HG03175 (cell line): ENCODE data around the gene EMP3.
"Not testable (repeated sequence)": the region's sequence is repeated elsewhere in the genome, so short reads cannot be mapped to it uniquely, and the experiment has no call there.

ENCODE experiments used
- ATAC-seq: cut with Tn5 transposase; IDR thresholded peaks from one replicate; pipeline ENCODE4 v1.9.1; 2021; ENCODE audit warnings: mild to moderate bottlenecking, moderate library complexity; ENCODE audit not compliant: unreplicated experiment

The EMP3 gene

GRCh38 chr19:48371367-48371766 is 46.0 kb downstream of the EMP3 start:
- no peak for ATAC-seq

DNA sequence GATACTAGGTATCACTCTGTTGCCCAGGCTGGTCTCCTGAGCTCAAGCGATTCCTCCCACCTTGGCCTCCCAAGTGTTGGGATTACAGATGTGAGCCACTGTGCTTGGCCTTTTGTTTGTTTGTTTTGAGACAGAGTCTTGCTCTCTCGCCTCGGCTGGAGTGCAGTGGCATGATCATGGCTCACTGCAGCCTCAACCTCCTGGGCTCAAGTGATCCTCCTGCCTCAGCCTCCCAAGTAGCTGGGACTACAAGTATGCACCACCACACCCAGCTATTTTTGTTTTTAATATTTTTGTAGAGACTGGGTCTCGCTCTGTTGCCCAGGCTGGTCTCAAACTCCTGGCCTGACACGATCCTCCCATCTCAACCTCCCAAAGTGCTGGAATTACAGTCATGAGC is 46.4 kb downstream of the EMP3 start:
- not testable (repeated sequence) for ATAC-seq

DNA sequence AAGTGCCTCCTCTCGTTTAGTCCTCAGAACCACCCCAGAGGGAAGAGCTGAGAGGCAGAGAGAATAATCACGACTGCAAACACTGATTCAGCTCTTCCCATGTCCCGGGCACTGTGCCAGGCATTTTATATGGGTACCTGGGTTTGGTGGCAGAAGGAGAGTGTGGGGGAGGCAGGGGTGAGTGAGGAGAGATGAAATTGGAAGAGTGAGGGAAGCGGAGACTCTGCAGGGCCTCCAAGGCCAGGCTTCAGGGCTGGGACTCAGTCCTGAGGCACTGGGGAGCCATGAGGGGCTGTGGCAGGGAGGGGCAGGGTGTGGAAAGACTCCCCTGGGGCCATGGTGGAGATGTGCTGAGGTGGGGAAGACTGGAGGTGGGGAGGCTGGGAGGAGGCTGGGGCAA is 47.6 kb downstream of the EMP3 start:
- ATAC-seq, result no peak

DNA sequence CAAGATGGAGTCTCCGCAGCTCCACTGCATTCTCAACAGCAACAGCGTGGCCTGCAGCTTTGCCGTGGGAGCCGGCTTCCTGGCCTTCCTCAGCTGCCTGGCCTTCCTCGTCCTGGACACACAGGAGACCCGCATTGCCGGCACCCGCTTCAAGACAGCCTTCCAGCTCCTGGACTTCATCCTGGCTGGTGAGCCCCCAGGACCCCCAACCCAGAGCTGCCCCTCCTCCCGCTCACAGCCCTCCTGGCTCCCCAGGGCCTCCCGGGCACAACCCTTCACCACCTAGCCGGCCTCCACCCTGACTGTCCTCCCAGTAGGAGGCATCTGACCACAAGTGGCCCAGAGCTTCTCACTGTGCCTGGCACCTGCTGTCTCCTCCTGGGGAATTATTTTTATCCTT is 48.2 kb downstream of the EMP3 start:
- no peak for ATAC-seq

DNA sequence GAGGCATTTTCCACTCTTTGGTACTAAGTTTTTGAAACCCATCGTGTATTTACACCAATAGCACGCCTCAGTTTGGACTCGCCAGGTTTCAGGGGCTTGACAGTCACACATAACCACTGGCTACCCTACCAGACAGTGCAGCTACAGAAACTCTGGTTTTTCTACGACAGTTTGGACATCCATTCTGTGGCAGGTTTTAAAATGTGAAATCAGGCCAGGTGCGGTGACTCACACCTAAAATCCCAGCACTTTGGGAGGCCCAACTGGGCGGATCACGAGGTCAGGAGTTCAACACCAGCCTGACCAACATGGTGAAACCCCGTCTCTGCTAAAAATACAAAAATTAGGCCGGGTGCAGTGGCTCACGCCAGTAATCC is 52.8 kb downstream of the EMP3 start:
- ATAC-seq, result no peak

- no peak for ATAC-seq
Measured at GRCh38 chr19:48379058-48379457, 53.7 kb downstream of the EMP3 start.
